ENCODE data around the gene GIGYF2.

GIGYF2 gene

GRCh38 chr2:232876161-232876977 lies 179.2 kb downstream of the GIGYF2 start:
- H3K4me1 ChIP-seq (ENCODE audit: control insufficient read depth, insufficient read depth, low read length): peaks cover 6% of the 10 kb centered on the region
- peak overlapping the region; percentile 86 for H3K4me2 ChIP-seq (ENCODE audit: low read length)
- peak overlapping the region; percentile 61 for H3K4me3 ChIP-seq (ENCODE audit: low read length)
- H3K27me3 ChIP-seq (ENCODE audit: control insufficient read depth, insufficient read depth, low read length): peaks cover 9% of the 10 kb centered on the region
- no peaks in the 10 kb centered on the region for H3K36me3 ChIP-seq (ENCODE audit: insufficient read depth, low read length)
- H3K9me3 ChIP-seq (replicated peaks; ENCODE audit: low read length): no peaks in the 10 kb centered on the region
- H3K9ac ChIP-seq (ENCODE audit: low read depth, low read length): no peak overlapping the region

DNA sequence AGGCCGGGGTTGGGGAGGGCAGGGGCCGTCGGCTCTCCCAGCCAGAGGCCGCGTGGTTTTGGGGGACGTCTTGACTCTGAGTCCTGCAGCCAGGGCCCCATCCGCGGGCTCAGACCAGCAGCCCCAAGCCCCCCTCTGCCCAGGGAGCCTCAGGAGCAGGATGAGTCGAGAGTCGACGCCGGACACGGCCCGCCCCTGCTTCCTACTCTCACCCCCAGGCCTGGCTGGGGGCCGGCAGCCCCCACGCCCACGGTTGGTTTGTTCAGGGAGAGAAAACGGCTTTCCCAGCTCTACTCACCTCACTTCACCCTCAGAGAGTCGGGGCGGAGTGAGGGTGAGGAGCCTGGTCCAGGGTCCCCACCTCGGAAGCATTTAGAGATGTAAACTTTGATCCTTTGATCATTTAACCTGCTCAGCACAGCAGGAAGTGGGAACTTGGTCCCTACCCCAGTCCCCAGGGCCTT lies 179.9 kb downstream of the GIGYF2 start:
- Histone ChIP-seq H3K4me1 (ENCODE audit: control insufficient read depth, insufficient read depth, low read length) (peaks cover 6% of the 10 kb centered on the region), H3K4me2 (ENCODE audit: low read length) (peak overlapping the region; percentile 86), H3K27me3 (ENCODE audit: control insufficient read depth, insufficient read depth, low read length) (peaks cover 9% of the 10 kb centered on the region), H3K9me3 (replicated peaks; ENCODE audit: low read length) (no peaks in the 10 kb centered on the region), H3K9ac (ENCODE audit: low read depth, low read length) (no peak overlapping the region), H3K4me3 (ENCODE audit: low read length) (no peak overlapping the region), H3K36me3 (ENCODE audit: insufficient read depth, low read length) (no peaks in the 10 kb centered on the region)

DNA sequence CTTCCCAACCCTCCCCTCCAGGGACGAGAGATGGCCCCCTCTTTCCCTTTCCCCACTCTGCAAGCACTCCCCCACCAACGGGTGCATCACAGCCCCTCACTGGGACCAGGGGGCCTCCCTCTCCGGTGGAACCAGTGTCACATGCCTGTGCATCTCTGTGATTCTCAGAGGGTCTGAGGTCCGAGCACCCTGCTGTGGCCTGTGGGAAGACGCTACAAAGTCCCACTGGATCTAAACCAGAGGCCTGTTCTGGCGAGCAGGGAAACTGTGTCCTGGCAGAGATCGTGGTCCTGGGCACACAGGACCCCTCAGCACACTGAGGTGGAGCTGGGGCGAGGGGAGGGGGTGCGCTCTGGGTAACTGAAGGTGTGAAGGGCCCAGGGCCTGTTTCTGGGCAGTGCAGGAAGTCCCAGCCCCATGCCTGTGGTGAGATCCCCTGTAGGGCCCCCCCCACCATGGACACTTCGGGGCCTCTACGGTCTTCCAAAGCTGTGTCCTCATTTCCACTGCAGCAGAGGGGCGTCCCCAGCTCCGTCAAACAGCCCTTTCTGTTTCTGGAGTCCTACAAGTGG lies 180.9 kb downstream of the GIGYF2 start:
- no peaks in the 10 kb centered on the region for H3K9me3 ChIP-seq (replicated peaks; ENCODE audit: low read length)
- H3K4me3 ChIP-seq (ENCODE audit: low read length): no peak overlapping the region
- peaks cover 9% of the 10 kb centered on the region for H3K27me3 ChIP-seq (ENCODE audit: control insufficient read depth, insufficient read depth, low read length)
- no peak overlapping the region for H3K9ac ChIP-seq (ENCODE audit: low read depth, low read length)
- peaks cover 6% of the 10 kb centered on the region for H3K4me1 ChIP-seq (ENCODE audit: control insufficient read depth, insufficient read depth, low read length)
- no peaks in the 10 kb centered on the region for H3K36me3 ChIP-seq (ENCODE audit: insufficient read depth, low read length)
- H3K4me2 ChIP-seq (ENCODE audit: low read length): no peak overlapping the region

GRCh38 chr2:232878855-232879617 lies 181.9 kb downstream of the GIGYF2 start:
- H3K9ac ChIP-seq (ENCODE audit: low read depth, low read length): no peak overlapping the region
- H3K4me3 ChIP-seq (ENCODE audit: low read length): no peak overlapping the region
- no peaks in the 10 kb centered on the region for H3K9me3 ChIP-seq (replicated peaks; ENCODE audit: low read length)
- H3K36me3 ChIP-seq (ENCODE audit: insufficient read depth, low read length): no peaks in the 10 kb centered on the region
- no peak overlapping the region for H3K4me2 ChIP-seq (ENCODE audit: low read length)
- H3K4me1 ChIP-seq (ENCODE audit: control insufficient read depth, insufficient read depth, low read length): peaks cover 6% of the 10 kb centered on the region
- peaks cover 9% of the 10 kb centered on the region for H3K27me3 ChIP-seq (ENCODE audit: control insufficient read depth, insufficient read depth, low read length)

DNA sequence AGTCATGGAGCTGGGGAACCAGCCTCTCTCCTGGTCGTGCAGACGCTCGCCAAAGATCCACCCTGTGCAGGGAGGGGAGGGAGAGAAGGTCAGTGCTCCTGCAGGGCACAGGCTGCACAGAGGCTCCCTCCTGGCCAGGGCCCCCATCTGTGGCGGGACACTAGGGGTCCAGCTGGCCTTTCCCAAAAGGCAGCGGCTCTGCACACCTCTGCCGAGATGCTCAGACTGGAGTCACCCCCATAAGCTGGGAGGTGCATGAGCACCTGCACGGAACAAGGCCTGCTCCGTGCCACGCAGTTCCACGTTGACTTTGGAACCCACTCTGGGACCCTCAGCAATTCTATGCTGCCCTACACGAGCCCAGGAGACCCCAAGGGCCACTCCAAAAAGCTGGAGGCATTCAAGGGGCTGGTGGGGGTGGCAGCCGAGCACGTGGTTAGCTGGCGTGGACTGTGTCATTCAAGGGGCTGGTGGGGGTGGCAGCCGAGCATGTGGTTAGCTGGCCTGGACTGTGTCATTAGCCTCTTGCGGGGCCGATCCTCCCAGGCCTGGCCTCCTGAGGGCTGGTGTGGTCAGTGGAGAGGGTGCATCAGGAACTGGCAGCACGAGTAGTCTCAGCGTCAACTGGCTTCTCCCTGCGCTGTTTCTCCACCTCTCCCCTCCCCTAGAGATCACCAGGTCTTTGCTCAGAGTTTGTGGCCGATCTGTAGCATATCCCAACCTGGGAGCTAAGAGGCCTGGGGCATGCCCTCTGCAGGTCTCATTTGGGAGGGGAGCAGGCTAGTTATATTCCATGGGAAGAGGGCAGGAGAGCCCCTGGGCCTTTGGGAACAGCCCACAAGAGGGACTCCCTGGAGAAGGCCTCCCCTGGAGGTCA lies 182.7 kb downstream of the GIGYF2 start:
- peaks cover 6% of the 10 kb centered on the region for H3K4me1 ChIP-seq (ENCODE audit: control insufficient read depth, insufficient read depth, low read length)
- no peaks in the 10 kb centered on the region for H3K36me3 ChIP-seq (ENCODE audit: insufficient read depth, low read length)
- H3K4me2 ChIP-seq (ENCODE audit: low read length): no peak overlapping the region
- no peak overlapping the region for H3K4me3 ChIP-seq (ENCODE audit: low read length)
- no peak overlapping the region for H3K9ac ChIP-seq (ENCODE audit: low read depth, low read length)
- no peaks in the 10 kb centered on the region for H3K9me3 ChIP-seq (replicated peaks; ENCODE audit: low read length)
- H3K27me3 ChIP-seq (ENCODE audit: control insufficient read depth, insufficient read depth, low read length): peaks cover 14% of the 10 kb centered on the region

GRCh38 chr2:232880764-232881351 lies 183.7 kb downstream of the GIGYF2 start:
- no peaks in the 10 kb centered on the region for H3K36me3 ChIP-seq (ENCODE audit: insufficient read depth, low read length)
- no peak overlapping the region for H3K4me2 ChIP-seq (ENCODE audit: low read length)
- no peak overlapping the region for H3K4me3 ChIP-seq (ENCODE audit: low read length)
- H3K9ac ChIP-seq (ENCODE audit: low read depth, low read length): no peak overlapping the region
- peaks cover 3% of the 10 kb centered on the region for H3K4me1 ChIP-seq (ENCODE audit: control insufficient read depth, insufficient read depth, low read length)
- no peaks in the 10 kb centered on the region for H3K9me3 ChIP-seq (replicated peaks; ENCODE audit: low read length)
- H3K27me3 ChIP-seq (ENCODE audit: control insufficient read depth, insufficient read depth, low read length): peaks cover 12% of the 10 kb centered on the region

DNA sequence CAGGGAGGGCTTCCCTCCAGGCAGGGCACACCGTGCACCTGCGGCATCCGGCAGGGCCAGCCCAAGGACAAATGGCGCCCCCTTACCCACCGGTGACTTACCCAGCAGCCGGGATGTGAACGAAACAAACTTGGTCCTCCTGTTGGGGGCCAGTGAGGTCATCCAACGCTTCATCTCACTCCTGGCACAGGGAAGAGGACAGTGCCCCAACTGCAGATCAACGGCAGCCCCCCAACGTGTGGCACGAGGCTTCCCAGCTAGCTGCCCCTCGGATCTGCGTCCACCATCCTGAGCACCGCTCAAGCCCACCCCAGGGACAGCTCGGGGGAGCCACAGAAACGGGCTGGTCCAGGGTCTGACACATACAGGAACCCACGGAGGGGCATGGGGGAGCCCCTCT lies 185.0 kb downstream of the GIGYF2 start:
- H3K4me2 ChIP-seq (ENCODE audit: low read length): no peak overlapping the region
- no peaks in the 10 kb centered on the region for H3K4me1 ChIP-seq (ENCODE audit: control insufficient read depth, insufficient read depth, low read length)
- no peaks in the 10 kb centered on the region for H3K9me3 ChIP-seq (replicated peaks; ENCODE audit: low read length)
- H3K4me3 ChIP-seq (ENCODE audit: low read length): no peak overlapping the region
- H3K36me3 ChIP-seq (ENCODE audit: insufficient read depth, low read length): no peaks in the 10 kb centered on the region
- H3K27me3 ChIP-seq (ENCODE audit: control insufficient read depth, insufficient read depth, low read length): peaks cover 13% of the 10 kb centered on the region
- H3K9ac ChIP-seq (ENCODE audit: low read depth, low read length): no peak overlapping the region

DNA sequence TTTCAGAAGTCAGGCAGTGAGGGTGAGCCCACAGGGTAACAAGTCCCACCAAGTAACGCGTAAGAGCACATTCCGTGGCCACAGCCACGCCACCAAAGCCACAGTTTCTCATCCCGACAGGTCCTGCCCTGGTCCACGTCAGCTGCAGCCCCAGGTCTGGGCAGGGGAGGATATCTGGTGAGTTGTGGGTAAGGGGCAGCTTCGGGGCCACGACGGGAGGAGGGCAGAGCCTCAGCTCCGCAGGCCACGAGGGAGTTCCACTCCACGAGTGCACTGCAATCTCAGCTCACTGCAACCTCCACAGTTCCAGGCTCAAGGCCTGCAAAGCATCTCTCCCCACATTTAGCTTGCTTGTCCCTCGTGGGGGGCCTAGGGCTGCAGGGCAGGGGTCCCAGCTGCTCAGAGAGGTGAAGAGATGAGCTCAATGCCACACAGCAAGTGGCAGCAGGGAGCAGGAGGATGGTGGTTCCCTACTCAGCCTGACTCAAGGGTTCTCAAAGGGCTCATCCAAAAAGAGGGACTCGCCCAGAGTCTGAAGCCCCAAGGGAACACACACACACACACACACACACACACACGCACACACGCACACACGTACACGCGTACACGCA lies 185.5 kb downstream of the GIGYF2 start:
- H3K27me3 ChIP-seq (ENCODE audit: control insufficient read depth, insufficient read depth, low read length): peaks cover 15% of the 10 kb centered on the region
- no peak overlapping the region for H3K4me3 ChIP-seq (ENCODE audit: low read length)
- H3K4me2 ChIP-seq (ENCODE audit: low read length): no peak overlapping the region
- H3K36me3 ChIP-seq (ENCODE audit: insufficient read depth, low read length): no peaks in the 10 kb centered on the region
- H3K4me1 ChIP-seq (ENCODE audit: control insufficient read depth, insufficient read depth, low read length): no peaks in the 10 kb centered on the region
- no peaks in the 10 kb centered on the region for H3K9me3 ChIP-seq (replicated peaks; ENCODE audit: low read length)
- H3K9ac ChIP-seq (ENCODE audit: low read depth, low read length): no peak overlapping the region

DNA sequence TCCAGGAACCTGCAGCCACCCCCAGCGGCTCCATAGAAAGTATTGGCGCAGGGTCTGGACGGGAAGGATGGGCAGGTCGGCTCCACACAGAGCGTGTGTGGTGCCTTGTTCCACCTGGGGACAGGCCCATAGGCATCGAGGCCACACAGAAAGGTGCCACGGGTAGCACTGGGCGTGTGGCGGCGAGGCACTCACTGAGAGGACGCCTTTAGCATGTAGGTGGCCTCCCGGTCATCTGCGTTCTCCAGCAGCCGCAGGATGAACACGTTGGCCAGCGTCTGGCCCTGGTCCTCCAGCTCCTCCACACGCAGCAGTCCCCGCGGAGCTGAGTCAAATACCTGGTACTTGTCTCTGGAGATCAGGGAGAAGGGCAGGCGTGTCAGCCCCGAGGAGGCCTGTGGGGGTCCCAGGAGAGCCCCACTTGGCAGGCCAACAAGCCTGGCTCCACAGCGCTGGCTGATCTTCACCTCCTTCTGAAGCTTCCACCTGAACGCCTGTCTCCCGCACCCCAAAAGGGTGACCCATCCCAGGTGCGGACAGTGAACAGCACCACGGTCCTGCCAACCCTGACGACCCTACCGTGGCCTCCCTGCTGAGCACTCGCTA lies 186.1 kb downstream of the GIGYF2 start:
- H3K36me3 ChIP-seq (ENCODE audit: insufficient read depth, low read length): no peaks in the 10 kb centered on the region
- no peak overlapping the region for H3K4me3 ChIP-seq (ENCODE audit: low read length)
- H3K9me3 ChIP-seq (replicated peaks; ENCODE audit: low read length): no peaks in the 10 kb centered on the region
- no peak overlapping the region for H3K4me2 ChIP-seq (ENCODE audit: low read length)
- no peak overlapping the region for H3K9ac ChIP-seq (ENCODE audit: low read depth, low read length)
- H3K4me1 ChIP-seq (ENCODE audit: control insufficient read depth, insufficient read depth, low read length): no peaks in the 10 kb centered on the region
- peaks cover 15% of the 10 kb centered on the region for H3K27me3 ChIP-seq (ENCODE audit: control insufficient read depth, insufficient read depth, low read length)

- Histone ChIP-seq H3K27me3 (ENCODE audit: control insufficient read depth, insufficient read depth, low read length) (peaks cover 15% of the 10 kb centered on the region), H3K4me3 (ENCODE audit: low read length) (no peak overlapping the region), H3K9ac (ENCODE audit: low read depth, low read length) (no peak overlapping the region)
These were observed 186.9 kb downstream of the GIGYF2 start for GRCh38 chr2:232884001-232884421.

More at GRCh38 chr2:232884001-232884421, 186.9 kb downstream of the GIGYF2 start:
- Histone ChIP-seq H3K9me3 (replicated peaks; ENCODE audit: low read length) (no peaks in the 10 kb centered on the region), H3K36me3 (ENCODE audit: insufficient read depth, low read length) (no peaks in the 10 kb centered on the region), H3K4me1 (ENCODE audit: control insufficient read depth, insufficient read depth, low read length) (no peaks in the 10 kb centered on the region), H3K4me2 (ENCODE audit: low read length) (no peak overlapping the region)

Data from skeletal muscle satellite cell (primary cell).